Smooth muscle cell (in vitro differentiated cells): ENCODE data around the gene DRGX. TPM values are rescaled to one million over a fixed set of nuclear protein-coding genes. Genes with fewer than 3 reads are reported as not detected.

ENCODE experiments used
- DNase-seq: peaks from one replicate; lab custom pipeline; 2025; ENCODE audit not compliant: unreplicated experiment; lab: John Stamatoyannopoulos, UW
- H2AFZ ChIP-seq: fragments of 200-600 bp; sonication (generic); 2 replicates; pipeline ENCODE4 v1.6.0; 2016; ENCODE audit warnings: antibody characterized with exemption, low read depth, mild to moderate bottlenecking
- H3F3A ChIP-seq: fragments of 200-600 bp; sonication (generic); 2 replicates; pipeline ENCODE4 v1.6.0; 2017; ENCODE audit warnings: antibody characterized with exemption, low read depth
- H3K27ac ChIP-seq: fragments of 200-600 bp; sonication (generic); 2 replicates; pipeline ENCODE4 v1.5.1; 2016; ENCODE audit warnings: low read depth, mild to moderate bottlenecking
- H3K27me3 ChIP-seq: fragments of 200-600 bp; sonication (generic); 2 replicates; pipeline ENCODE4 v1.6.1; 2016; ENCODE audit warnings: low read depth, mild to moderate bottlenecking
- H3K36me3 ChIP-seq: fragments of 200-600 bp; sonication (generic); 2 replicates; pipeline ENCODE4 v1.5.1; 2016; ENCODE audit warnings: low read depth
- H3K4me1 ChIP-seq: fragments of 200-600 bp; sonication (generic); 2 replicates; pipeline ENCODE4 v1.5.1; 2016; ENCODE audit warnings: low read depth
- H3K4me2 ChIP-seq: fragments of 200-600 bp; sonication (generic); 2 replicates; pipeline ENCODE4 v1.6.0; 2016; ENCODE audit warnings: mild to moderate bottlenecking
- H3K4me3 ChIP-seq: fragments of 200-600 bp; sonication (generic); 2 replicates; pipeline ENCODE4 v1.5.1; 2016; ENCODE audit warnings: mild to moderate bottlenecking
- H3K79me2 ChIP-seq: fragments of 200-600 bp; sonication (generic); 2 replicates; pipeline ENCODE4 v1.6.0; 2016; ENCODE audit warnings: low read depth, mild to moderate bottlenecking
- H3K9ac ChIP-seq: fragments of 200-600 bp; sonication (generic); 2 replicates; pipeline ENCODE4 v1.6.0; 2016; ENCODE audit warnings: low read depth
- H3K9me3 ChIP-seq: fragments of 200-600 bp; sonication (generic); replicated peaks from 2 replicates; pipeline ENCODE4 v1.5.1; 2016; ENCODE audit warnings: low read depth
- H4K20me1 ChIP-seq: fragments of 200-600 bp; sonication (generic); 2 replicates; pipeline ENCODE4 v1.6.0; 2016; ENCODE audit warnings: low read depth
- WGBS: methylation state at CpG from one replicate; pipeline ENCODE4 v1.1.7; 2016; ENCODE audit warnings: low lambda C conversion rate; 5-methylcytosine and 5-hydroxymethylcytosine counted together
- polyA plus RNA-seq: library from polyadenylated mRNA; unstranded; fragments of >200 nt; fragmentation: Nextera tagmentation; extraction: Ambion mirVana; gene quantifications from 2 replicates; pipeline ENCODE4 v1.2.1, GENCODE V29; 2016
- total RNA-seq: library from RNA; depleted of rRNA; stranded (reverse); fragments of >200 nt; gene quantifications from 2 replicates; pipeline ENCODE4 v1.2.3, GENCODE V29; 2014
- TF ChIP-seq, protein P1 (sequence below): fragments of 200-600 bp; sonication (generic); IDR thresholded peaks from 2 replicates; pipeline ENCODE4 v1.5.1; 2017; ENCODE audit warnings: borderline replicate concordance, mild to moderate bottlenecking, antibody characterized with exemption; ENCODE audit not compliant: insufficient read depth, poor library complexity, severe bottlenecking

Gene DRGX
- total and polyA plus RNA-seq, 2 experiments from 2014 or later, result not detected

DNA sequence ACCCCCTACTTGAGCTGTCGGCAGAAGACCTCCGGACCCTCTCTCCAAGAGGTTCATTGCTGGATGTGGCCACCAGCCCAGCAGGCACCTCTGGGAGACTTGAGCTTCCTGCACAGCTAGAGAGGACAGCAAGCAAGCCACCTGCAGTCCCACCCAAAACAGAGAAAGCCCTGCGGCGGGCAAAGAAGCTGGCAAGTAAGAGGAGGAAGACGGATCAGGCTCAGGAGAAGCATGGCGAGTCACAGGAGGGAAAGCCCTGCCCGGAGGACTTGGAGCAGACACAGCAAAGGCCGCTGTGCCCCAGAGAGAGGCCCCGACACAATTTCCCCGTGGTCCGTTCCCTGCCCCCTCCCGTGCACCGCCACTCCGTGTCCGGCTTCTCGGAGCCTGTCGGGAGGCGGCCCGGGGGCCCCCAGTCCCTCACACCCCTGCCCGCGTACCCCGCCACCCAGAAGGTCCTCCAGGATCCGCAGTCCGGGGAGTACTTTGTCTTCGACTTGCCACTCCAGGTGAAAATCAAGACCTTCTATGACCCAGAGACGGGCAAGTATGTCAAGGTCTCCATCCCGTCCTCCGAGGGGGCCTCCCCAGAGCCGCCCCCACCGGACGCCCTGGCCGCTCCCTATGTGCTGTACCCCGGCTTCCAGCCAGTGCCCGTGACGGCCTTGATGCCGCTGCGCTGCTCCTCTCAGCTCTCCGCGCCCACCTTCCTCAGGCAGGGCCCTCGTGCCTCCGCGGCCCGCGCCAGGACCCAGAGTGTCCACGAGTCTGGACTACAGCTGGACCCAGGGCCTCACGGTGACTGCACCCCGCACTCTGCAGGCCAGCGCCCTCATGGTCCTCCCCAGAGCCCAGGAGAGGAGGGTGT is 69.7 kb downstream of the DRGX start:
- Histone ChIP-seq H3K27ac (no peak overlapping the region), H3K9ac (no peak overlapping the region), H3K9me3 (no peaks in the 10 kb centered on the region), H3K4me2 (no peak overlapping the region), H3K4me1 (no peaks in the 10 kb centered on the region), H3K36me3 (no peaks in the 10 kb centered on the region), H4K20me1 (no peaks in the 10 kb centered on the region), H3F3A (no peaks in the 10 kb centered on the region), H3K4me3 (no peak overlapping the region), H3K79me2 (no peaks in the 10 kb centered on the region), H3K27me3 (peaks cover 25% of the 10 kb centered on the region), H2AFZ (no peak overlapping the region)
- DNase-seq, result no peak
- 93% methylated on average over 40 of the region's 48 CpGs for WGBS
- TF ChIP-seq, protein P1, sequence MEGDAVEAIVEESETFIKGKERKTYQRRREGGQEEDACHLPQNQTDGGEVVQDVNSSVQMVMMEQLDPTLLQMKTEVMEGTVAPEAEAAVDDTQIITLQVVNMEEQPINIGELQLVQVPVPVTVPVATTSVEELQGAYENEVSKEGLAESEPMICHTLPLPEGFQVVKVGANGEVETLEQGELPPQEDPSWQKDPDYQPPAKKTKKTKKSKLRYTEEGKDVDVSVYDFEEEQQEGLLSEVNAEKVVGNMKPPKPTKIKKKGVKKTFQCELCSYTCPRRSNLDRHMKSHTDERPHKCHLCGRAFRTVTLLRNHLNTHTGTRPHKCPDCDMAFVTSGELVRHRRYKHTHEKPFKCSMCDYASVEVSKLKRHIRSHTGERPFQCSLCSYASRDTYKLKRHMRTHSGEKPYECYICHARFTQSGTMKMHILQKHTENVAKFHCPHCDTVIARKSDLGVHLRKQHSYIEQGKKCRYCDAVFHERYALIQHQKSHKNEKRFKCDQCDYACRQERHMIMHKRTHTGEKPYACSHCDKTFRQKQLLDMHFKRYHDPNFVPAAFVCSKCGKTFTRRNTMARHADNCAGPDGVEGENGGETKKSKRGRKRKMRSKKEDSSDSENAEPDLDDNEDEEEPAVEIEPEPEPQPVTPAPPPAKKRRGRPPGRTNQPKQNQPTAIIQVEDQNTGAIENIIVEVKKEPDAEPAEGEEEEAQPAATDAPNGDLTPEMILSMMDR, result no peak

DNA sequence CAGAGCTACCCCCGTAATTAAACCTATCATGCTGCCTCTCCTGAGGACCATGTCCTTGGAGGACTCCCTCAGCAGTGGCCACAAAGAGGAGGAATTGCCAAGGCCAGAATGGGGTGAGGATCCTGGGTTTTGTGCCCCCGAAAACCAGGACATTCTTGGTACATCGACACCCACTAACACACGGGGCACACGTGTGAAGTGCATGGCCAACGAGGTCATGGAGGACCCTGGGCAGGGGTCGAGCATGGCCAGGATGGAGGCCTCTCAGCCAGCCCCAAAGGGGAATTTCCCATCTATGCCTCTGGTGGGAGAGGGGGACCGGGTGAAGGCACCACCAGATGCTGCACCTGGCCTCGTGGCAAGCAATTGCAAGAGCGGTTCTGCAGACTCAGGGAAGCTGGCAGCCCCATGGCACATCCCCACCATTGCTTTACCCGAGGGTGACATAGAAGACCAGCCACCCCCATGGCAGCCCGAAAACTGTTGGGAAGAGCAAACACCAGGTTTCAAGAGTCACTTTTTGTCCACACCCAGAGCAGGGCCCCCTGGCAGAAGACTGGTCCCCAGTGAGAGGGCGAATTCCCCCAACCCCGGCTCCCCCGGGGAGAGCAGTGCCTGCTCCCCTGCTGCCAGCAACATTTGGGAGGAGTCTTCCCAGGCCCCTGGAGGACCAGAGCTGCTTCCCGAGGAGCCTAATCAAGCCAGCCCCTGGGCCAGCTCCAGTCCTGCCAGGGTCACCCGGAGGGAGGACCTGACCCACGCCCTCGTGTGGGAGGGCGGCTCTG is 70.6 kb downstream of the DRGX start:
- no peak for DNase-seq
- TF ChIP-seq, protein P1, result no peak
- Histone ChIP-seq H3K27ac (no peak overlapping the region), H3K4me1 (no peaks in the 10 kb centered on the region), H3F3A (no peaks in the 10 kb centered on the region), H3K4me3 (no peak overlapping the region), H3K4me2 (no peak overlapping the region), H3K27me3 (peaks cover 30% of the 10 kb centered on the region), H3K36me3 (no peaks in the 10 kb centered on the region), H2AFZ (no peak overlapping the region), H3K79me2 (no peaks in the 10 kb centered on the region), H4K20me1 (no peaks in the 10 kb centered on the region), H3K9ac (no peak overlapping the region), H3K9me3 (no peaks in the 10 kb centered on the region)
- 90% methylated on average over 20 of the region's 20 CpGs for WGBS

DNA sequence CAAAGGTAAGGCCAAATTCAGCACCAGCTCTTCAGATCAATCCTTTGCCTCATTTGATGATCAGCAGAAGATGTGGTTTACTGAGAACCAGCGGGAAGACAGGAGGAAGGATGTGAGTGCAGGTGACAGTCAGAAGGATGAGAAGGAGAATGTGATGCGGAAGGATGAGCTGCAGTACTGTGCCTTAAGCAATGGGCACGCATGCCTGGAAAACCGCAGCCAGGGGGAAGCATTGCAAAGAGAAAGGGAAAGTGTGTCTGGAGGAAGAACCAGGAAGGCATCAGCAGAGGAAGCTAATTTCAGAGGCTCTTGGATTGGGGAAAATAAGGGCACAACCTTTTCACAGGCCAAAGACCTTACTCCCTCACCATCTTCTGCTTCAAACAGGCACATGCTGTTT is 71.2 kb downstream of the DRGX start:
- Histone ChIP-seq H3K4me3 (no peak overlapping the region), H3K27me3 (peaks cover 30% of the 10 kb centered on the region), H3K4me1 (no peaks in the 10 kb centered on the region), H2AFZ (no peak overlapping the region), H3K9ac (no peak overlapping the region), H3K27ac (no peak overlapping the region), H3K79me2 (no peaks in the 10 kb centered on the region), H3K4me2 (no peak overlapping the region), H3F3A (no peaks in the 10 kb centered on the region), H4K20me1 (no peaks in the 10 kb centered on the region), H3K36me3 (no peaks in the 10 kb centered on the region), H3K9me3 (no peaks in the 10 kb centered on the region)
- TF ChIP-seq, protein P1, result no peak
- WGBS, result 62% methylated on average over 4 of the region's 4 CpGs
- DNase-seq, result no peak
